ENCODE data around the gene ESRRB.

DNA sequence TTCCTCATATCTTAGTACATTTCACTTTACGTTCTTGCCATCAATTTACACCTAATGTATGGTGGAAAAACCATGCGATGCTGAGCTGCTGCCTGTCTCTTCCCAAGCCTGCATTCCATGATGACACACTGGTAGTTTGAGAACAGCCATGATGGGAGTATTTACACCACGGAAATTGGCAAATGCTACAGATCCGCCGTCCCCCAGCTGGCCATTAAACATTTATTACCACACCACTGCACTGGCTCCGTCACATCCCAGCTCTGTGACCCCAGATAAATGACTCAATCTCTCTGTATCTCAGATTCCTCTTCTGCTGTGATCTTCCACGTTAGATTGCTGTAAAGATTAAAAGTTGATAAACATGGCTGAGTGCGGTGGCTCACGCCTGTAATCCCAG, 13.9 kb downstream of the ESRRB start:
- TF ChIP-seq CTCF (IDR thresholded peaks at IDR 0.05) = no peak
- TF ChIP-seq POLR2A (IDR thresholded peaks at IDR 0.05) = no peak

Measured in ovary (tissue), 3 donors.